ENCODE results near the gene SMTN. TPM values are rescaled to one million over a fixed set of nuclear protein-coding genes. Genes with fewer than 3 reads are reported as not detected.

SMTN gene
- total RNA-seq, 3 donors from 2014 or later (not counting 1 experiment from before 2014, with no cell fraction given): 2.1 to 4.3 (median 3.6) TPM

- H3K9me3 Mint-ChIP-seq: no peaks in the 10 kb centered on the region
- TF ChIP-seq CTCF (IDR thresholded peaks at IDR 0.05): no peak
- no peak for ATAC-seq
- no peaks in the 10 kb centered on the region for H3K27me3 Mint-ChIP-seq (ENCODE audit: low read depth in 2 of 2)
- intact Hi-C loops (cut with micrococcal nuclease): no loop called here
- no peak overlapping the region for H3K27ac Mint-ChIP-seq
- no peaks in the 10 kb centered on the region for H3K36me3 Mint-ChIP-seq
- DNase-seq: no peak
- no peak overlapping the region for H3K27ac ChIP-seq (ENCODE audit: low read length)
- H3K4me3 ChIP-seq (ENCODE audit: low read length): no peak overlapping the region
- H3K27me3 ChIP-seq (ENCODE audit: control insufficient read depth, insufficient read depth, low read length): no peaks in the 10 kb centered on the region
- 92% methylated on average over 19 of the region's 19 CpGs for WGBS (ENCODE audit: insufficient coverage)
- no peaks in the 10 kb centered on the region for H3K36me3 ChIP-seq (ENCODE audit: control insufficient read depth, insufficient read depth, low read length)
- no peaks in the 10 kb centered on the region for H3K4me1 Mint-ChIP-seq
- no peaks in the 10 kb centered on the region for H3K4me1 ChIP-seq (ENCODE audit: control insufficient read depth, insufficient read depth, low read length)
- no peaks in the 10 kb centered on the region for H3K9me3 ChIP-seq (ENCODE audit: control insufficient read depth, insufficient read depth, low read length)
- no peak overlapping the region for H3K4me3 Mint-ChIP-seq
These were observed 52.8 kb downstream of the SMTN start for GRCh38 chr22:31133911-31134310.

- H3K4me3 Mint-ChIP-seq: no peak overlapping the region
- H3K27ac ChIP-seq (ENCODE audit: low read length): no peak overlapping the region
- H3K4me1 Mint-ChIP-seq: no peaks in the 10 kb centered on the region
- no peaks in the 10 kb centered on the region for H3K36me3 Mint-ChIP-seq
- no peaks in the 10 kb centered on the region for H3K27me3 Mint-ChIP-seq (ENCODE audit: low read depth in 2 of 2)
- TF ChIP-seq CTCF (IDR thresholded peaks at IDR 0.05): no peak
- no peaks in the 10 kb centered on the region for H3K9me3 Mint-ChIP-seq
- 100% methylated on average over 1 of the region's 4 CpGs for WGBS (ENCODE audit: insufficient coverage)
- ATAC-seq (no peak), DNase-seq (no peak)
- H3K4me3 ChIP-seq (ENCODE audit: low read length): no peak overlapping the region
- H3K36me3 ChIP-seq (ENCODE audit: control insufficient read depth, insufficient read depth, low read length): no peaks in the 10 kb centered on the region
- intact Hi-C loops (cut with micrococcal nuclease): no loop called here
- H3K27ac Mint-ChIP-seq: no peak overlapping the region
- H3K4me1 ChIP-seq (ENCODE audit: control insufficient read depth, insufficient read depth, low read length): no peaks in the 10 kb centered on the region
- no peaks in the 10 kb centered on the region for H3K27me3 ChIP-seq (ENCODE audit: control insufficient read depth, insufficient read depth, low read length)
- no peaks in the 10 kb centered on the region for H3K9me3 ChIP-seq (ENCODE audit: control insufficient read depth, insufficient read depth, low read length)
These were observed 53.6 kb downstream of the SMTN start for GRCh38 chr22:31134688-31135087.

DNA sequence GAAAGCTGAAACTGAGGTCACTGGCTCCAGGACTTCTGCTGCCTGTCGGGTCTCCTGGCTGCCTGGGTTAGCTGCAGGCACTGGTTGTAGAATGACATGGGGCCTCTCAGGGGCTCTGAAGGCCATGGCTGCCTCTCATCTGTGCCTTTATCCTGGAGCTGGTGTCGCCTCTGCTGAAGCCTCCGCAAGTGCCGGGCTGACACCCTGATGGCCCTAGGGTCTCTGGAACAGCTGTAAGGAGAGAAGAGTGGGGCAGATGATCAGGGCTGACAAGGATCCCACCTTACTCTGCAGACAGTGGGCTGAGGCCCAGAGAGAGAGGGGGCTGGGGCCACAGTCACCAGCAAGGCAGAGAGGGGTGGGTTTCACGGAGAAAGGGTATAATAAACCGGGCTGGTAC is 54.6 kb downstream of the SMTN start:
- Histone ChIP-seq H3K36me3 (ENCODE audit: control insufficient read depth, insufficient read depth, low read length) (no peaks in the 10 kb centered on the region), H3K9me3 (ENCODE audit: control insufficient read depth, insufficient read depth, low read length) (no peaks in the 10 kb centered on the region), H3K4me1 (ENCODE audit: control insufficient read depth, insufficient read depth, low read length) (no peaks in the 10 kb centered on the region), H3K27ac (ENCODE audit: low read length) (no peak overlapping the region), H3K4me3 (ENCODE audit: low read length) (no peak overlapping the region), H3K27me3 (ENCODE audit: control insufficient read depth, insufficient read depth, low read length) (no peaks in the 10 kb centered on the region)
- DNase-seq: no peak
- intact Hi-C loops (cut with micrococcal nuclease): no loop called here
- Mint-ChIP-seq H3K4me3 (no peak overlapping the region), H3K9me3 (no peaks in the 10 kb centered on the region), H3K27ac (no peak overlapping the region), H3K36me3 (no peaks in the 10 kb centered on the region), H3K27me3 (ENCODE audit: low read depth in 2 of 2) (peaks cover 0 to 2% of the 10 kb centered on the region in 2 donors), H3K4me1 (no peaks in the 10 kb centered on the region)
- WGBS (ENCODE audit: insufficient coverage): 93% methylated on average over 6 of the region's 6 CpGs
- ATAC-seq: no peak
- no peak for TF ChIP-seq CTCF (IDR thresholded peaks at IDR 0.05)

DNA sequence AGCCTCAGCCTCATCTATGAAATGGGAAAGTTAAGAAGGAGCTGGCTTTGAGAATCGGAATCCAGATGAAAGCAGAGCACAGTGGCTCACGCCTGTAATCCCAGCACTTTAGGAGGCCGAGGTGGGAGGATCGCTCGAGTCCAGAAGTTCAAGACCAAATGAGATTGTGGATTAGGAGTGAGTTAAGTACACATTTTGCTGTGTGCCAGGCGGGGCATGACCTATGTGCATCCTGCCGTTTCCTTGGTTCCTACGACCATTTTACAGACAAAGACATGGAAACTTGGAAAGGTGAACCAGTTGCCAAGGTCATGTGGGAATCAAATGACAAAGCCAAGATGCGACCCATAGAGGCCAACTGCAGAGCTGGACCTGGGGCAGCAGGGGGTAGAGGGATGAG is 55.0 kb downstream of the SMTN start:
- Histone ChIP-seq H3K27ac (ENCODE audit: low read length) (no peak overlapping the region), H3K4me3 (ENCODE audit: low read length) (no peak overlapping the region), H3K27me3 (ENCODE audit: control insufficient read depth, insufficient read depth, low read length) (no peaks in the 10 kb centered on the region), H3K36me3 (ENCODE audit: control insufficient read depth, insufficient read depth, low read length) (no peaks in the 10 kb centered on the region), H3K4me1 (ENCODE audit: control insufficient read depth, insufficient read depth, low read length) (no peaks in the 10 kb centered on the region), H3K9me3 (ENCODE audit: control insufficient read depth, insufficient read depth, low read length) (no peaks in the 10 kb centered on the region)
- intact Hi-C loops (cut with micrococcal nuclease): no loop called here
- peaks cover 0 to 2% of the 10 kb centered on the region in 2 donors for H3K27me3 Mint-ChIP-seq (ENCODE audit: low read depth in 2 of 2)
- no peaks in the 10 kb centered on the region for H3K9me3 Mint-ChIP-seq
- DNase-seq: no peak
- WGBS (ENCODE audit: insufficient coverage): 84% methylated on average over 9 of the region's 9 CpGs
- ATAC-seq: no peak
- no peaks in the 10 kb centered on the region for H3K4me1 Mint-ChIP-seq
- no peak overlapping the region for H3K4me3 Mint-ChIP-seq
- H3K36me3 Mint-ChIP-seq: no peaks in the 10 kb centered on the region
- no peak overlapping the region for H3K27ac Mint-ChIP-seq
- TF ChIP-seq CTCF (IDR thresholded peaks at IDR 0.05): no peak

Measured in natural killer cell (primary cell).